Smooth muscle cell (in vitro differentiated cells): ENCODE measurements around the gene CISD3. TPM values are rescaled to one million over a fixed set of nuclear protein-coding genes. Genes with fewer than 3 reads are reported as not detected.

ENCODE experiments used
- DNase-seq: peaks from one replicate; lab custom pipeline; 2025; ENCODE audit not compliant: unreplicated experiment; lab: John Stamatoyannopoulos, UW
- H2AFZ ChIP-seq: fragments of 200-600 bp; sonication (generic); 2 replicates; pipeline ENCODE4 v1.6.0; 2016; ENCODE audit warnings: antibody characterized with exemption, low read depth, mild to moderate bottlenecking
- H3F3A ChIP-seq: fragments of 200-600 bp; sonication (generic); 2 replicates; pipeline ENCODE4 v1.6.0; 2017; ENCODE audit warnings: antibody characterized with exemption, low read depth
- H3K27ac ChIP-seq: fragments of 200-600 bp; sonication (generic); 2 replicates; pipeline ENCODE4 v1.5.1; 2016; ENCODE audit warnings: low read depth, mild to moderate bottlenecking
- H3K27me3 ChIP-seq: fragments of 200-600 bp; sonication (generic); 2 replicates; pipeline ENCODE4 v1.6.1; 2016; ENCODE audit warnings: low read depth, mild to moderate bottlenecking
- H3K36me3 ChIP-seq: fragments of 200-600 bp; sonication (generic); 2 replicates; pipeline ENCODE4 v1.5.1; 2016; ENCODE audit warnings: low read depth
- H3K4me1 ChIP-seq: fragments of 200-600 bp; sonication (generic); 2 replicates; pipeline ENCODE4 v1.5.1; 2016; ENCODE audit warnings: low read depth
- H3K4me2 ChIP-seq: fragments of 200-600 bp; sonication (generic); 2 replicates; pipeline ENCODE4 v1.6.0; 2016; ENCODE audit warnings: mild to moderate bottlenecking
- H3K4me3 ChIP-seq: fragments of 200-600 bp; sonication (generic); 2 replicates; pipeline ENCODE4 v1.5.1; 2016; ENCODE audit warnings: mild to moderate bottlenecking
- H3K79me2 ChIP-seq: fragments of 200-600 bp; sonication (generic); 2 replicates; pipeline ENCODE4 v1.6.0; 2016; ENCODE audit warnings: low read depth, mild to moderate bottlenecking
- H3K9ac ChIP-seq: fragments of 200-600 bp; sonication (generic); 2 replicates; pipeline ENCODE4 v1.6.0; 2016; ENCODE audit warnings: low read depth
- H3K9me3 ChIP-seq: fragments of 200-600 bp; sonication (generic); replicated peaks from 2 replicates; pipeline ENCODE4 v1.5.1; 2016; ENCODE audit warnings: low read depth
- H4K20me1 ChIP-seq: fragments of 200-600 bp; sonication (generic); 2 replicates; pipeline ENCODE4 v1.6.0; 2016; ENCODE audit warnings: low read depth
- WGBS: methylation state at CpG from one replicate; pipeline ENCODE4 v1.1.7; 2016; ENCODE audit warnings: low lambda C conversion rate; 5-methylcytosine and 5-hydroxymethylcytosine counted together
- polyA plus RNA-seq: library from polyadenylated mRNA; unstranded; fragments of >200 nt; fragmentation: Nextera tagmentation; extraction: Ambion mirVana; gene quantifications from 2 replicates; pipeline ENCODE4 v1.2.1, GENCODE V29; 2016
- total RNA-seq: library from RNA; depleted of rRNA; stranded (reverse); fragments of >200 nt; gene quantifications from 2 replicates; pipeline ENCODE4 v1.2.3, GENCODE V29; 2014
- TF ChIP-seq, protein P1 (sequence below): fragments of 200-600 bp; sonication (generic); IDR thresholded peaks from 2 replicates; pipeline ENCODE4 v1.5.1; 2017; ENCODE audit warnings: borderline replicate concordance, mild to moderate bottlenecking, antibody characterized with exemption; ENCODE audit not compliant: insufficient read depth, poor library complexity, severe bottlenecking

Gene CISD3
- total and polyA plus RNA-seq, 2 experiments from 2014 or later: 1.3 to 15.1 TPM

GRCh38 chr17:38698760-38699159 is 31.4 kb upstream of the CISD3 start:
- Histone ChIP-seq H3K4me1 (peaks cover 7% of the 10 kb centered on the region), H3F3A (peaks cover 13% of the 10 kb centered on the region), H3K27me3 (no peaks in the 10 kb centered on the region), H3K9ac (no peak overlapping the region), H3K27ac (no peak overlapping the region), H3K4me2 (no peak overlapping the region), H3K36me3 (no peaks in the 10 kb centered on the region), H3K9me3 (no peaks in the 10 kb centered on the region), H3K4me3 (no peak overlapping the region), H4K20me1 (no peaks in the 10 kb centered on the region), H2AFZ (no peak overlapping the region), H3K79me2 (no peaks in the 10 kb centered on the region)
- 94% methylated on average over 5 of the region's 5 CpGs for WGBS
- no peak for DNase-seq
- TF ChIP-seq, protein P1, sequence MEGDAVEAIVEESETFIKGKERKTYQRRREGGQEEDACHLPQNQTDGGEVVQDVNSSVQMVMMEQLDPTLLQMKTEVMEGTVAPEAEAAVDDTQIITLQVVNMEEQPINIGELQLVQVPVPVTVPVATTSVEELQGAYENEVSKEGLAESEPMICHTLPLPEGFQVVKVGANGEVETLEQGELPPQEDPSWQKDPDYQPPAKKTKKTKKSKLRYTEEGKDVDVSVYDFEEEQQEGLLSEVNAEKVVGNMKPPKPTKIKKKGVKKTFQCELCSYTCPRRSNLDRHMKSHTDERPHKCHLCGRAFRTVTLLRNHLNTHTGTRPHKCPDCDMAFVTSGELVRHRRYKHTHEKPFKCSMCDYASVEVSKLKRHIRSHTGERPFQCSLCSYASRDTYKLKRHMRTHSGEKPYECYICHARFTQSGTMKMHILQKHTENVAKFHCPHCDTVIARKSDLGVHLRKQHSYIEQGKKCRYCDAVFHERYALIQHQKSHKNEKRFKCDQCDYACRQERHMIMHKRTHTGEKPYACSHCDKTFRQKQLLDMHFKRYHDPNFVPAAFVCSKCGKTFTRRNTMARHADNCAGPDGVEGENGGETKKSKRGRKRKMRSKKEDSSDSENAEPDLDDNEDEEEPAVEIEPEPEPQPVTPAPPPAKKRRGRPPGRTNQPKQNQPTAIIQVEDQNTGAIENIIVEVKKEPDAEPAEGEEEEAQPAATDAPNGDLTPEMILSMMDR: no peak

- WGBS: 6% methylated on average over 25 of the region's 25 CpGs
- Histone ChIP-seq H3F3A (peaks cover 13% of the 10 kb centered on the region), H3K4me3 (peak overlapping the region; percentile 98), H3K9me3 (no peaks in the 10 kb centered on the region), H3K27ac (peak overlapping the region; percentile 80), H2AFZ (peak overlapping the region; percentile 80), H3K36me3 (no peaks in the 10 kb centered on the region), H3K9ac (peak overlapping the region; percentile 84), H4K20me1 (peaks cover 6% of the 10 kb centered on the region), H3K4me2 (peak overlapping the region; percentile 91), H3K27me3 (no peaks in the 10 kb centered on the region), H3K4me1 (peaks cover 12% of the 10 kb centered on the region), H3K79me2 (no peaks in the 10 kb centered on the region)
- TF ChIP-seq, protein P1: no peak
- DNase-seq: peak; percentile 45
These were observed 28.5 kb upstream of the CISD3 start for GRCh38 chr17:38701504-38702165.

DNA sequence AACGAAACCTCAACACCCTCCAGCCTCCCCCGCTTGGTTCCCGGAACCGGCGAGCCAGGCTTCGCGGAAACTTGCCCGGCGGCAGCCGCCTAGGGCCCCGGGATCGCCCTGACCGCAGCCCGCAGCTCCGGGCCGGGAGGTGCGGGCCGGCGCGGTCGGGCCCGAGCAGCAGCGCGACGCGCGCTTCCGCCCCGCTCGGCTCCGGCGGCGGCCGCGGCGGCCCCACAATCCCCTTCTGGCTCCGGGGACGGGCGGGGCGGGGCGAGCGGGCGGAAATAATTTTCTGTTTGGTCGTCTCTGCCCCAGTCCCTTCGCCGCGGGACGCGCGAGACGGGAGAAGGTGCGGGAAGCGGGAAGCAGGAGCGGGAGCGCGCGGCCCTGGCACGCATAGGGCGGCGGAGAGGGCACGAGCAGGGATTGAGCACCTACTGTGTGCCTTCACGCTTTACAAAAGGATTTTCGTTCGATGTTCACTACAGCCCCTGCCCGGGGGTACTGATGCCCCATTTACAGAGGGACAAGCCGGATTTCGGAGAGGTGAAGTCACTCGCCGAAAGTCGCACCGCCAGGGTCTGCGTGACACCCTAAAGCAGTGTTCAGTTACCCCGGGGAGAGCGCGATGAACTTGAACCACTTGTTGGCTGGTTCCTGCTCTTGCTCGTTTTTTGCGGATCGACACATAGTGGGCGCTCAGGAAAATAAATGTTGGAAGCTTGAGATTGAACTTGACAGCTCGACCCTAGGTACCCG is 27.8 kb upstream of the CISD3 start:
- no peaks in the 10 kb centered on the region for H3K36me3 ChIP-seq
- H3K4me1 ChIP-seq: peaks cover 12% of the 10 kb centered on the region
- no peaks in the 10 kb centered on the region for H3K9me3 ChIP-seq
- no peaks in the 10 kb centered on the region for H3K27me3 ChIP-seq
- H2AFZ ChIP-seq: peak overlapping the region; percentile 80
- DNase-seq: peak; percentile 70
- peak overlapping the region; percentile 98 for H3K4me3 ChIP-seq
- H3F3A ChIP-seq: peaks cover 13% of the 10 kb centered on the region
- H3K79me2 ChIP-seq: no peaks in the 10 kb centered on the region
- TF ChIP-seq, protein P1: no peak
- peaks cover 13% of the 10 kb centered on the region for H4K20me1 ChIP-seq
- peak overlapping the region; percentile 91 for H3K4me2 ChIP-seq
- peak overlapping the region; percentile 80 for H3K27ac ChIP-seq
- 1% methylated on average over 38 of the region's 81 CpGs for WGBS
- peak overlapping the region; percentile 84 for H3K9ac ChIP-seq
